Smooth muscle cell of the brain vasculature (primary cell): Measurements from ENCODE around the gene KIAA2012.

Source experiments
- DNase-seq: peaks from one replicate; pipeline ENCODE4 v3.0.0-alpha.2; 2012; ENCODE audit warnings: low read depth, low spot score

The KIAA2012 gene

GRCh38 chr2:202149155-202149762 lies 76.2 kb downstream of the KIAA2012 start:
- DNase-seq: no peak

GRCh38 chr2:202149936-202150335 lies 76.9 kb downstream of the KIAA2012 start:
- no peak for DNase-seq

- DNase-seq: no peak
Observed at GRCh38 chr2:202152104-202152715, 79.2 kb downstream of the KIAA2012 start.

- peak; percentile 52 for DNase-seq
Observed at GRCh38 chr2:202154613-202155012, 81.6 kb downstream of the KIAA2012 start.

GRCh38 chr2:202157211-202157990 lies 84.3 kb downstream of the KIAA2012 start:
- no peak for DNase-seq

- DNase-seq: no peak
Observed at GRCh38 chr2:202158796-202159195, 85.7 kb downstream of the KIAA2012 start.

GRCh38 chr2:202161151-202161835 lies 88.2 kb downstream of the KIAA2012 start:
- no peak for DNase-seq

- DNase-seq: no peak
Observed at GRCh38 chr2:202164411-202164810, 91.4 kb downstream of the KIAA2012 start.

GRCh38 chr2:202165208-202165607 lies 92.2 kb downstream of the KIAA2012 start:
- DNase-seq: no peak

GRCh38 chr2:202165945-202166344 lies 92.9 kb downstream of the KIAA2012 start:
- DNase-seq: no peak

- DNase-seq: no peak
Observed at GRCh38 chr2:202169131-202169530, 96.1 kb downstream of the KIAA2012 start.

- DNase-seq: no peak
Observed at GRCh38 chr2:202169832-202170424, 96.9 kb downstream of the KIAA2012 start.

GRCh38 chr2:202171241-202171825 lies 98.3 kb downstream of the KIAA2012 start:
- DNase-seq: no peak

- no peak for DNase-seq
Observed at GRCh38 chr2:202172439-202173211, 99.6 kb downstream of the KIAA2012 start.

- DNase-seq: no peak
Observed at GRCh38 chr2:202178346-202178958, 105.4 kb downstream of the KIAA2012 start.

- no peak for DNase-seq
Observed at GRCh38 chr2:202184557-202184956, 111.5 kb downstream of the KIAA2012 start.

- DNase-seq: no peak
Observed at GRCh38 chr2:202185156-202185555, 112.1 kb downstream of the KIAA2012 start.

- DNase-seq: no peak
Observed at GRCh38 chr2:202186641-202187202, 113.7 kb downstream of the KIAA2012 start.

- DNase-seq: no peak
Observed at GRCh38 chr2:202187570-202187969, 114.5 kb downstream of the KIAA2012 start.

- DNase-seq: no peak
Observed at GRCh38 chr2:202193305-202193704, 120.2 kb downstream of the KIAA2012 start.
